Activated CD8-positive, alpha-beta memory T cell treated with anti-CD3 and anti-CD28 coated beads, Interleukin-2, amount 10 ng/mL, durations not matched to agents 7 days and 5 days (primary cell): Measurements from ENCODE around the gene OR2T1. TPM values are rescaled to one million over a fixed set of nuclear protein-coding genes. Genes with fewer than 3 reads are reported as not detected.
"Not testable (repeated sequence)": the region's sequence is repeated elsewhere in the genome, so short reads cannot be mapped to it uniquely, and the experiment has no call there.

Experiments
- ATAC-seq: fragments of 150-1000 bp; cut with Tn5 transposase; one replicate; pipeline ENCODE4 v1.10.0; 2021; ENCODE audit warnings: moderate library complexity
- CTCF ChIA-PET: fragments of 350-600 bp; sonication (Branson Sonifier 250); formaldehyde crosslinking; loops from one replicate; lab custom pipeline; 2021; ENCODE audit warnings: antibody characterized with exemption; lab: Charles Lee
- DNase-seq: peaks from one replicate; pipeline ENCODE4 v3.0.0-alpha.2; 2020
- H3K27ac Mint-ChIP-seq: one replicate; pipeline ENCODE4 v1.8.0; 2021; ENCODE audit warnings: mild to moderate bottlenecking, mixed read lengths
- H3K27me3 Mint-ChIP-seq: one replicate; pipeline ENCODE4 v1.8.0; 2021; ENCODE audit warnings: mixed read lengths
- H3K36me3 Mint-ChIP-seq: one replicate; pipeline ENCODE4 v1.8.0; 2021; ENCODE audit warnings: mild to moderate bottlenecking, mixed read lengths
- H3K4me1 Mint-ChIP-seq: one replicate; pipeline ENCODE4 v1.8.0; 2021; ENCODE audit warnings: mixed read lengths
- H3K4me3 Mint-ChIP-seq: one replicate; pipeline ENCODE4 v1.8.0; 2021; ENCODE audit warnings: mild to moderate bottlenecking, moderate library complexity, mixed read lengths
- H3K9me3 Mint-ChIP-seq: one replicate; pipeline ENCODE4 v1.8.0; 2022; ENCODE audit warnings: low read depth, mixed read lengths
- total RNA-seq, 2 experiments: library from RNA; stranded (reverse); gene quantifications; one replicate each; pipeline ENCODE4 v1.2.3, GENCODE V29; 2021

Gene OR2T1
- total RNA-seq, 2 experiments from 2014 or later, result not detected

- H3K27ac Mint-ChIP-seq, CTCF ChIA-PET, H3K27me3 Mint-ChIP-seq, ATAC-seq, H3K9me3 Mint-ChIP-seq, H3K4me1 Mint-ChIP-seq, DNase-seq, H3K4me3 Mint-ChIP-seq, H3K36me3 Mint-ChIP-seq: not testable (repeated sequence)
Measured at GRCh38 chr1:248448409-248449074, 45.7 kb downstream of the OR2T1 start.

GRCh38 chr1:248449821-248450465 is 47.1 kb downstream of the OR2T1 start:
- H3K4me3 Mint-ChIP-seq, result not testable (repeated sequence)

GRCh38 chr1:248450466-248451145 is 47.8 kb downstream of the OR2T1 start:
- H3K36me3 Mint-ChIP-seq, CTCF ChIA-PET, DNase-seq, ATAC-seq, H3K4me3 Mint-ChIP-seq, H3K27me3 Mint-ChIP-seq, H3K27ac Mint-ChIP-seq, H3K9me3 Mint-ChIP-seq, H3K4me1 Mint-ChIP-seq: not testable (repeated sequence)

More at GRCh38 chr1:248449821-248450465, 47.1 kb downstream of the OR2T1 start:
- H3K27me3 Mint-ChIP-seq, H3K27ac Mint-ChIP-seq, H3K9me3 Mint-ChIP-seq, CTCF ChIA-PET, ATAC-seq, DNase-seq, H3K4me1 Mint-ChIP-seq, H3K36me3 Mint-ChIP-seq: not testable (repeated sequence)

GRCh38 chr1:248453619-248454018 is 50.8 kb downstream of the OR2T1 start:
- H3K27me3 Mint-ChIP-seq, H3K4me3 Mint-ChIP-seq, ATAC-seq, H3K27ac Mint-ChIP-seq, H3K36me3 Mint-ChIP-seq, CTCF ChIA-PET, DNase-seq, H3K9me3 Mint-ChIP-seq, H3K4me1 Mint-ChIP-seq: not testable (repeated sequence)

- CTCF ChIA-PET, H3K4me3 Mint-ChIP-seq, H3K27ac Mint-ChIP-seq, H3K9me3 Mint-ChIP-seq, H3K27me3 Mint-ChIP-seq, ATAC-seq, H3K4me1 Mint-ChIP-seq, H3K36me3 Mint-ChIP-seq, DNase-seq: not testable (repeated sequence)
Measured at GRCh38 chr1:248455045-248455444, 52.2 kb downstream of the OR2T1 start.

- H3K27me3 Mint-ChIP-seq, H3K4me3 Mint-ChIP-seq, H3K27ac Mint-ChIP-seq, DNase-seq, H3K9me3 Mint-ChIP-seq, H3K36me3 Mint-ChIP-seq, CTCF ChIA-PET, H3K4me1 Mint-ChIP-seq, ATAC-seq: not testable (repeated sequence)
Measured at GRCh38 chr1:248456635-248457034, 53.8 kb downstream of the OR2T1 start.

Other genes with a start within 250 kb of the OR2T1 start
- not detected for gene OR2M2, start 228.2 kb upstream of the OR2T1 start, total RNA-seq
- gene OR2M3, start 205.8 kb upstream of the OR2T1 start, total RNA-seq, result not detected
- not detected for gene OR2M4, start 171.6 kb upstream of the OR2T1 start, total RNA-seq
- gene OR2T33, start 125.1 kb upstream of the OR2T1 start, total RNA-seq, result not detected
- gene OR2T12, start 99.6 kb upstream of the OR2T1 start, total RNA-seq, result not detected
- not detected for gene OR2M7, start 78.5 kb upstream of the OR2T1 start, total RNA-seq
- gene OR14C36, start 54.3 kb upstream of the OR2T1 start, total RNA-seq, result not detected
- not detected for gene OR2T4, start 41.4 kb upstream of the OR2T1 start, total RNA-seq
- gene OR2T6, start 27.3 kb upstream of the OR2T1 start, total RNA-seq, result not detected
- not detected for gene OR2T2, start 42.6 kb downstream of the OR2T1 start, total RNA-seq
- gene OR2T3, start 70.3 kb downstream of the OR2T1 start, total RNA-seq, result not detected
- not detected for gene OR2T5, start 85.5 kb downstream of the OR2T1 start, total RNA-seq
- not detected for gene OR2G6, start 105.0 kb downstream of the OR2T1 start, total RNA-seq
- not detected for gene OR2T29, start 159.7 kb downstream of the OR2T1 start, total RNA-seq
- gene OR2T34, start 171.7 kb downstream of the OR2T1 start, total RNA-seq, result not detected
- not detected for gene OR2T10, start 194.7 kb downstream of the OR2T1 start, total RNA-seq
- not detected for gene OR2T11, start 232.0 kb downstream of the OR2T1 start, total RNA-seq
- gene OR2T35, start 242.2 kb downstream of the OR2T1 start, total RNA-seq, result not detected